Measurements from ENCODE around the gene RBFOX2.

DNA sequence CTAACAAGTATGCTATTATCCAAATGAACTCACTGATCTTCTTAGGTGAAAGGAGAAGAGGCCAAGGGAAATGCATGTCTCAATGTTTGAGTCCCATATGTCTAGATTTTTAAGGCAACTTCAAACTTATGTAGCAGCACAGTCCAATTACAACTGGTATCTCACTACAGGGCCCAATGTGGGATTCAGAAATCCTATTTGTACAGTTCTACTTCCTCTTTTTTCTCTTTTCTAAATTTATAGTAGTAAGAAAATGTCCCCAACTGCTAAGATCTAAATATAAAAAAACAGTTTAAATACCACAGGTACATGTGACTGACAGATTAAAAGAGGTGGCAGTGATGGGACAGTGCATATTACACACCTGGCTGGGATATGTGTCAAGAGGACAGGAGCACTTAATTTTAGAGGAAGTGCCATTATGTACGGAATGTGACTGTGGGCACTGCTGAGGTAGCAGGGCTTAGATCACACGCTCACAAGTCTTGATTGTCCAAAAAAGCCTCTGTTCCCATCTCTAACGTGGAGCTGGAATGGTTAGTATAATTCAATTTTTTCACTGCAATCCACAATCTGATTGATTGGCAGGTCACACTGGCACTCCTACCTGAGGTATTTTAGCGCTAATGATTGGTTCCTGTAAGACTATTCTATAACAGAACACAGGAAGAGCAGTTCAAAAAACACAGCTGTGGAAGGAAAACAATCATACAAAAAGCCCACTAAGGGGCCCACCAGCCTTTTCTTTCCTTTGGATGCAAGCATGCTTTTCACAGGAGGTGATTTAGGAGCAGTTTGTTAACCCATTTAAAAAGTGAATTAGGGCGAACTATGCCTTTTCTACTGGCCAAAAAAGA is 276.4 kb downstream of the RBFOX2 start:
- TF ChIP-seq POLR2AphosphoS5 (IDR thresholded peaks at IDR 0.05; ENCODE audit: insufficient read depth, low read depth, low read length) (no peak), POLR2A (IDR thresholded peaks at IDR 0.05; ENCODE audit: low read depth, low read length) (no peak), JUN (IDR thresholded peaks at IDR 0.05; ENCODE audit: borderline replicate concordance, insufficient read depth, insufficient read length, low read depth) (no peak), EZH2 (IDR thresholded peaks at IDR 0.05; ENCODE audit: borderline replicate concordance, low read depth, low read length, severe bottlenecking) (no peak), MYC (IDR thresholded peaks at IDR 0.05; ENCODE audit: low read depth, low read length) (no peak), GATA2 (IDR thresholded peaks at IDR 0.05; ENCODE audit: insufficient read depth, insufficient read length, low read depth, low read length) (no peak), FOS (IDR thresholded peaks at IDR 0.05; ENCODE audit: borderline replicate concordance, insufficient read depth, low read length) (no peak)
- TF ChIP-seq, protein P1, sequence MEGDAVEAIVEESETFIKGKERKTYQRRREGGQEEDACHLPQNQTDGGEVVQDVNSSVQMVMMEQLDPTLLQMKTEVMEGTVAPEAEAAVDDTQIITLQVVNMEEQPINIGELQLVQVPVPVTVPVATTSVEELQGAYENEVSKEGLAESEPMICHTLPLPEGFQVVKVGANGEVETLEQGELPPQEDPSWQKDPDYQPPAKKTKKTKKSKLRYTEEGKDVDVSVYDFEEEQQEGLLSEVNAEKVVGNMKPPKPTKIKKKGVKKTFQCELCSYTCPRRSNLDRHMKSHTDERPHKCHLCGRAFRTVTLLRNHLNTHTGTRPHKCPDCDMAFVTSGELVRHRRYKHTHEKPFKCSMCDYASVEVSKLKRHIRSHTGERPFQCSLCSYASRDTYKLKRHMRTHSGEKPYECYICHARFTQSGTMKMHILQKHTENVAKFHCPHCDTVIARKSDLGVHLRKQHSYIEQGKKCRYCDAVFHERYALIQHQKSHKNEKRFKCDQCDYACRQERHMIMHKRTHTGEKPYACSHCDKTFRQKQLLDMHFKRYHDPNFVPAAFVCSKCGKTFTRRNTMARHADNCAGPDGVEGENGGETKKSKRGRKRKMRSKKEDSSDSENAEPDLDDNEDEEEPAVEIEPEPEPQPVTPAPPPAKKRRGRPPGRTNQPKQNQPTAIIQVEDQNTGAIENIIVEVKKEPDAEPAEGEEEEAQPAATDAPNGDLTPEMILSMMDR (IDR thresholded peaks at IDR 0.05; ENCODE audit: extremely low read depth in 1 of 2, insufficient read depth in 1 of 2, low read depth in 1 of 2, low read length in 2 of 2) = no peak
- TF ChIP-seq, protein P2, sequence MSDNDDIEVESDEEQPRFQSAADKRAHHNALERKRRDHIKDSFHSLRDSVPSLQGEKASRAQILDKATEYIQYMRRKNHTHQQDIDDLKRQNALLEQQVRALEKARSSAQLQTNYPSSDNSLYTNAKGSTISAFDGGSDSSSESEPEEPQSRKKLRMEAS (IDR thresholded peaks at IDR 0.05; ENCODE audit: insufficient read depth, insufficient read length) = no peak
